Ureter (tissue), 1 donor: ENCODE measurements around the gene PGAM5. TPM values are rescaled to one million over a fixed set of nuclear protein-coding genes. Genes with fewer than 3 reads are reported as not detected.

Source experiments
- DNase-seq: peaks from one replicate; pipeline ENCODE4 v3.0.0-alpha.2; 2020; ENCODE audit warnings: low spot score
- total RNA-seq: library from RNA; stranded (reverse); gene quantifications from one replicate; pipeline ENCODE4 v1.2.4, GENCODE V29; 2023
- donor health status: DM: yes; HTN: yes; CAD: no.

Gene PGAM5
- total RNA-seq, 1 donor from 2014 or later, result 43.0 TPM

DNA sequence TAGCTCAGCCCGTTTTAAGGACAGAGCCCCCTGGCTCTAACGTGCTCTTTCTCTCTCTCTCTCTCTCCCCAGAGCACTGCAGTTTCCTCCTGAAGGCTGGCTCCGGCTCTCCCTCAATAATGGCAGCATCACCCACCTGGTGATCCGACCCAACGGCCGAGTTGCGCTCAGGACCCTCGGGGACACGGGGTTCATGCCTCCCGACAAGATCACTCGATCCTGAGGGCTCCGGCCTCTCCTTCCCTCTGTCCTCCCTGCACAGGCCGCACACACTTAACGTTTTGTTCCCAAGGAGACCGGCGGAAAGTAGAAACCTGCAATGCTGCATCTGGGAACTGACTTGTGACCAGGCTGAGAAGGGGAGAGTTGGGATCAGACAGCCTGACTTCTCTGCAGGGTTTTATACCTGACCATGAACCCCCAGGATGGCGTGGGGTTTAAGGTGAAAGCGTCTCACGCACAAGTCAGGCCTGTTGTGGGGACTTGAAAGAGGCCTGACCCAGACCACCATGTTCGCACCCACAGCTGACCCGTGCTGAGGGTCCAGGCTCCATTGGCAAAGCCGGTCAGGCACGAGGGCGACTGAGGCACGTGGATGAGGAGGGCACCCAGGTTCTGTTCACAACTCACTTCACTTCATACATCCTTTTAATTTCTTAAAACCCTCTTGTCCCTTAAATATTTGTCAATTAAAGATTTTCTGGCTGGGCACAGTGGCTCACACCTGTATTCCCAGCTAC is 10.1 kb downstream of the PGAM5 start:
- no peak for DNase-seq

DNA sequence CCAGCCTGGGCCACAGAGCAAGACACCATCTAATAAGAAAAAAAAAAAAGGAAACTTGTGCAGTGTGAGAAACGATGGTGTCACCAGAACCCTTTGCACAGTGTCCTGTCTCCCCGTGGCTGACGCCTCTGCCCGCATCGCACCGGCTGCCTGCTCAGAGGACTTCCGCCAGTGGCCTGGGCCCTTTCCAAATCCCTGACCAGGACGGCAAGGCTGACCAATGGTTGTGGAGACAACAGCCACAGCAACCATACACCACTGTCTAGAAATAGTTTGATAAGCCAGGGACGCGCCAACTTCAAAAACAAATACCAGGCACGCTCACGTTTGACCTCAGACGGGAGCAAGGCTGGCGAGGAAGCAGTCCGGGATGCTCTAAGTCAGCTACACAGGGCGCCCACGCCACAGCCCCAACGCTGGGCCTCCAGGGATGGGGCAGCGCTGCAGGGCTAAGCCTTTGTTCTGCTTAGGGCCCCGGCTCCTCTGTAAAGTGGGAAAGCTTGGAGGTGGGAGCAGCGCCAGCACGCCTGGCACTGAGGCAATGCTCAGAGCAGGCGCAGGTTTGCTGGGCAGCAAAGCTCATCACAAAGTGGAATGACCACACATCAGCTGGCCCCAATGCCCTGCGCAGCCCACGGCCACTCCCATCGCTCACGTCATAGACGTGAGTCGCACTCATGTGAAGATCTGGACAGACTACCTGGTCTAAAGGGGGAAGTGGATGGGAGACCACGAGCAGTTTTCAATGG is 12.5 kb downstream of the PGAM5 start:
- no peak for DNase-seq

DNA sequence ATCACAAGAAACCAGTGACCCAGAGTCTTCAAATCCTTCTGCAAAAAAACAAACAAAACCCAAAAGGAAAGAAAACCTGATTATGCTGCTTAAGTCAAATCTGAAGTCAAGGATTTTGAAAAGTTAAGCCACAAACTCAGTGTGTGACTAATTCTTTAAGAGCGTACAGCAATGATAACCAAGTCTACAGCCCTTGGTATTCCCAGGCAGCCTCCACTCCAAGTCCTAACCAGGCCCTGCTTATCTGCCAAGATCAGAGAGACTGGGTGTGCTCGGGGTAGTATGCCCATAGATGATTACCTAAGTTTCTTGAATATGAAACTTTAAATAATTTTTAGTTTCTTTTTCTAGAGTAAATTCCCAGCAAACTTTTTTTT is 13.1 kb downstream of the PGAM5 start:
- no peak for DNase-seq

DNA sequence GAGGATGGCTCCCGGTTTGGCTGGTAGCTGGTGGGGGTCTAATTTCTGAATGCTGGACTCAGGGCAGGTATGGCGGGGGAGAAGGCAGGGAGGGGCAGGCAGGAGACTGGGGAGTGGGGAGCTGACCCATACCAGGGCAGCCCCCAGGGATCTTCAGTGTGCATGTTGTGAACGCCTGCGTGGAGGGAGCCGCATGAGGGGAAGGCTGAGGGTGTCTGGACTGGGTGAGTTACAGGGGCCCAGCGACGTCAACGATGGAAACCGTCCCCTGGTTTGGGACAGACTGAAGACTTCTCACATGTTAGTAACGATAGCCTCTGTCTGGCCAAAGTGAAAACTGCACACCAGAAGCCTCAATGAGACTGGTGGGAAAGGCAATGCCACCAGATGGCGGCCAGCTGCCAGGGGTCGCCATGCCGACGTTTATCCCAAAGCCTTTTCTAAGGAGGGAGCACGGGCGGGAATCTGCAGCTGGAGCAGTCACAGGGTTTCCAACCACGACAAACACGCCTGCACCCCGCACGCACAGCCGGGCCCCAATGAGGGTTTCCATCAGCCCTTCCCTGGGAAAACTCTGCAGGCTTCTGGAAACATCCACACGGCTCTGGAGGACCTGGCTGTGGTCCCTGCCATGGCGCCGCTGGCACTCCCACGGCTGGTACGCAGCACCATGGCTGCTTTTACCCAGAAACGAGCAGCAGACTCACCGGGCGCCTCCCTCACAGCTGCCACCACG is 14.0 kb downstream of the PGAM5 start:
- DNase-seq, result no peak

DNA sequence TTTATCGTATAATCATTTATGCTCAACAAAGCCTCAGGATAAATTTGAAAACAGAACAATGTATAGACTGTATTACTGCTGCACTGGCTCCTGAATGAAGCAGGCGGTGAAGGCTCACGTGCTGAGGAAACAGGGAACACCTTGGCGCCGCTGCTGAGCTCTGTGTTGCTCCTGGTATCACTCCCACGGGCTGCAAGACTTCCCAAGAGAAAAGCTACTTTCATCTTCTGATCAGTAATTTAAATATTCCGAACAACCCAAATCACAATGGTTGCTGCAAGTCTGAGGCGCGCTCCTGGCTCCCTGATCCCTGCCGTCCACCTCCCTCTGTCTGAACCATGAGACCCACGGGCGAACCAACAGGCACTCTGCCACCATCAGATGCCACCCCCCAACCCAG is 15.7 kb downstream of the PGAM5 start:
- no peak for DNase-seq

DNA sequence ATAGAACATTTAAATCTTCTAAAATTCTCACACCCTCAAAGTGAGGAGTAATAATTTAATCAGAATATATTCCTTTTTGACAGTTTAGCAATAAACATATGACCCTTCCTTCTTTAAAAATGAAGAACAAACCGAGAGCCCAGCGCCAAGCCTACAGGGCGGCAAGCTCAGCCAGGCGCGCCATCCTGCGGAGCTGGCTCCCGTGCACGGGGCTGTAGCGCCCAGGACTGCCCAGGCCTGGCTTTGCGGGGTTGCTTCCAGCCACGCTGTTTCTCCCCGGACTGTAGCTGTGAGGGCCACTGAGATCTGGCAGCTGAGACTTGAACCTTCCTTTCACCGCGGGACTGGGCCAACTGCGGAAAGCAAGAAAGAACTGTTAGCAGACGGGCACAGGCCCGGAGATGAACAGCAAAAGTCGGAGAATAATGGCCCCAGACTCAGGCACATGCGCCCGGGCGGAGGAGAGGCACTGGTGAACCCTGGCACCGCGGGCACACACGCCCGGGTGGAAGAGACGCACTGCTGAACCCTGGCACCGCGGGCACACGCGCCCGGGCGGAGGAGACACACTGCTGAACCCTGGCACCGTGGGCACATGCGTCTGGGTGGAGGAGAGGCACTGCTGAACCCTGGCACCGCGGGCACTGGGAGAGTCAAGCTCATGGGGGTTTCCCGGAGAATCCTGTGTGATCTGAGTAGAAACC is 16.6 kb downstream of the PGAM5 start:
- DNase-seq, result no peak

DNA sequence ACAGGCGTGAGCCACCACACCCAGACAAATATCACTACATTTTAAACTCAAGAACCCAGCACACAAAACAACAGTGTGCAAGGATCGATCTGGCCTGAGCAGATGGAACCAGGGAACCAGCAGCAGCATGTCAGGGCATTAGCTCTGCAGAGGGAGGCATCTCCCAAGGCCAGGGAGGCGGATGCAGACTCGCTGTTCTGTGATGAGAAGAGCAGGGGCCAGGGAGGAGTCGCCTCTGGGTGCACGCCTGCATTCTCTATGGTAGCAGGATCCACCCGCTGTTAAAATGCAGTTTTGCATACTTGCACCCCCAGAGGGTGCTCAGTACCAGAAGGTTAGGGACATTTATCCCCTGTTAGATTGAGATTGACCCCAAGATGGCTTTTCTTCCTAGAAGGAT is 17.9 kb downstream of the PGAM5 start:
- no peak for DNase-seq

DNA sequence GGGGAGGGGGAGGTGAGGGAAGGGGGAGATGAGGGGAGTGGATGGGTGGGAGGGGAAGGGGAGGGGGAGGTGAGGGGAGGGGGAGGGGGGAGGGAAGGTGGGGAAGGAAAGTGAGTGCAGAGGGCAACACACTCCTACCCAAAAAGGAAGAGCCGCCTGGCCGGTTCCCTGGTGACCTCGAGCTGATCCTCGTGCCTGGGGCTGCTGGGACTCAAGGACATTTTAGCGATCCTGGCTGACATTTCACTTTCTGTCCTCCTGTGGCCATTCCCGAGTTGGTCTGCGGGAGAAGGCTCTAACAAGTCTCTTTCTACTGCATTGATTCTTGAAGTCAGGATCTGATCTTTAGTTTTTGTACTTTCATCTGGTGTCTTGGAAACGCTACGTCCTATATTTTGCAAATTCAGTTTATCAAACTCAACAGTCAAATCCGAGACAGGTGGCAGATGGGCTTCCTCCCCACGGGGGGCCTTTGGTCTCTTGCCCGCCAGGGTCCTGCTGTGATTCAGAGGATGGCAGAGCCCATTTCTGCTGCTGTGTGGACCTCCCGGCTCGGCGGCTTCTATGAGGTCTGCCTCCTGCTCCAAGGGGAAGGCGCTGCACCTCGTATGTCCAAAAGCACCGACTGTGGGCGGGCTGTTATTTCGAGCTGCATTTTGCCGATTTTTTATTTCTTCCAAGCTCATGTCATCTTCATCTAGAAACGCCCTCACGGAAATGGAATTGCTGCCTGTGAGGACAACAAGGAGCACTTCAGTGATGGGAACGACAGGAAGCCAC is 19.1 kb downstream of the PGAM5 start:
- no peak for DNase-seq

DNA sequence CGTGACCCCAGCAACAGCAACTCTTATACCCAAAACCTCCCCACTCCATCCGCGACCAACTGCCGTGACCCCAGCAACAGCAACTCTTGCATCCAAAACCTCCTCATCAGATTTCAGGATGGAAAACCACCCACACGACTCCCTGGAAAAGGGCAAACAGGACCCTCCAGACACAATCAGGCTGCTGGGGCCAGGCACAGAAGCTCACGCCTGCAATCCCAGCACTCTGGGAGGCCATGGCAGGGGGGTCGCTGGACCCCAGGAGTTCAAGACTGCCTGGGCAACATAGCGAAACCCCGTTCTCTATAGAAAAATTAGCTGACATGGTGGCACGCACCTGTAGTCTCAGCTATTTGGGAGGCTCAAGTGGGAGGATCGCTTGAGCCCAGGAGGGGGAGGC is 19.7 kb downstream of the PGAM5 start:
- DNase-seq, result no peak

DNA sequence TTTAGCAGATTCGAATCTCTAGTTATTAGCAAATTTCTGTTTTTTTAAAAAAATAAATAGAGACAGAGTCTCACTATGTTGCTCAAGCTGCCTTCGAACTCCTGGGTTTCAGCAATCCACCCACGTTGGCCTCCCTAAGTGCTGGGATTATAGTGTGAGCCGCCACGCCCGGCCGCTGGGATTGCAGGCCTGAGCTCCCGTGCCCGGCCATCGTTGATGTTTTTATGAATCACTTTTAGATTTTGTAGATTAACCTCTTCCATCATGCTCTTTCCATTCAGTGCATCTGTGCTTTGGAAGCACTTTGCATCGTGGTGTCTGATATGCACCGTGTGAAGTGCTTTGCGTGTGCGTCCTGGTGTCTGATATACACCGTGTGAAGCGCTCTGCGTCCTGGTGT is 20.9 kb downstream of the PGAM5 start:
- no peak for DNase-seq

DNA sequence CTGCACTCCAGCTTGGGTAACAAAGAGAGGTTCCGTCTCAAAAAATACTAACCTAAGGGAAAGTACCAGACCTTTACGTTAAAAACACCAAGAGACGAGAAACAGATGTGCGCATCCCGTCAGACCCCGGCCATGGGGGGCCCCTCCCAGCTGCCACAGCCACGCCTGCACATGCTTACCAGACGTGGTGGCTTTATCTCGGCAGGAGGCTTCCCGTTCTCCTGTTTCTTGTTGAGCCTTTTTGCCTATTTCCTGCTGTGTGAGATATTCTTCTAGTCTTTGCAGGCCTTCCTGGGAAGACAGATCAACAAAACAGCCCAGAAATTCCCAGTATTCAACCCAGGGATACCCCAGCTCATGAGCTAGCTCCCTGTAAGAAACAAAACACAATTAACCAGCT is 23.6 kb downstream of the PGAM5 start:
- DNase-seq, result no peak

DNA sequence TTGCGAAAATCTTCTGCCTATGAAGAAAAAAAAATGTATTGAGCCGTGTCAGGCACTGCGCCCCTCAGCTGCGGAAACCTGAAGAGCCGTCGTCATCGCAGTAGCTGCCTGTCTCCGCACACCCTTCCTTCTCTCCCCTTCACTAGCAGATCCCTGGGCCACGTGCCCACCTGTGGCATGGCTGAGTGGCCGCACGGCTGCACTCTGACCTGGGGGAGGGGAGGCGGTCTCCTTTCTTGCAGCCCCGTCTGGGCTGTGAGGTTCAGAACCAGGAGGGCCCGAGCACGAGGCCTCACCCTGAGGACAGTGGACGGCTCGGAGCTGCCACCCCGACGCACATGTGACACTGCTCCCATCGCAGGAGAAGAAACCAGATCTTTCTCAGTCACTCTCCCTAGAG is 24.9 kb downstream of the PGAM5 start:
- no peak for DNase-seq

DNA sequence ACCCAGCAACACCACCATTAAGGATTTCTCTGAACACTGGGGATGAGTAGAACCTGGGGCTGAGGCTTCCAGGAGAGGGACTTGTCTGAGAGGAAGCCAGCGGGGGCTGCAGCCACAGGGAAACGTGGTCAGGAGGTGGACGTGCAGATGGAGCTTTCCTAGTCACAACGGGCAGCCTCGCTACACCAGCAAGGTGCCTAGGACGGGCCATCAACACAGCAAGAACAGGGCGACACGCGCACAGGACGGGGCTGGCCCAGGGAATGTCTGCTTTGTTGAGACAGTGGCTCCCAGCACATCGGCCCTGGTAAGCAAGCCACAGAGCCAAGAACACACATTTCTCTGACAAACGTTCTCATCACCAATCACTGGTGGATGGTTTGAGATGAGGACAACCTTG is 25.7 kb downstream of the PGAM5 start:
- DNase-seq, result no peak

DNA sequence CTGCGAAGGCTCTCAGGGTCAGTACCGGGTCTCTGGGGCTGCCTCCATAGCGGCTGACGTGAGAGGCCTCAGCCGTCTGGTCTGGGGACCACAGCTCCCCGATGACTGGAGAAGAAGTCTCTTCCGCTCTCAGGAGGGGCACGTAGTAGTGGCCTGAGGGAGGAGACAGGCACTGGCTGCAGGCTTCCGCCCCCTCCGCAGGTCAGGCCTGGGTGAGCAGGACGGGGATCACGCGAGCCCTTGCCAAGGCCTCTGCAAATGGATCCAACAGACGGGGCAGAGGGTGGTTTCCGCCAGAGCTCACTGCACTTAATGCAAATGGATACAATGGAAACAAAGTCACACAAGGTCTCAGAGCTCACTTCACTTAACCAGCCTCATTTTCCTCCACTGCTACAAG is 26.3 kb downstream of the PGAM5 start:
- DNase-seq, result no peak

DNA sequence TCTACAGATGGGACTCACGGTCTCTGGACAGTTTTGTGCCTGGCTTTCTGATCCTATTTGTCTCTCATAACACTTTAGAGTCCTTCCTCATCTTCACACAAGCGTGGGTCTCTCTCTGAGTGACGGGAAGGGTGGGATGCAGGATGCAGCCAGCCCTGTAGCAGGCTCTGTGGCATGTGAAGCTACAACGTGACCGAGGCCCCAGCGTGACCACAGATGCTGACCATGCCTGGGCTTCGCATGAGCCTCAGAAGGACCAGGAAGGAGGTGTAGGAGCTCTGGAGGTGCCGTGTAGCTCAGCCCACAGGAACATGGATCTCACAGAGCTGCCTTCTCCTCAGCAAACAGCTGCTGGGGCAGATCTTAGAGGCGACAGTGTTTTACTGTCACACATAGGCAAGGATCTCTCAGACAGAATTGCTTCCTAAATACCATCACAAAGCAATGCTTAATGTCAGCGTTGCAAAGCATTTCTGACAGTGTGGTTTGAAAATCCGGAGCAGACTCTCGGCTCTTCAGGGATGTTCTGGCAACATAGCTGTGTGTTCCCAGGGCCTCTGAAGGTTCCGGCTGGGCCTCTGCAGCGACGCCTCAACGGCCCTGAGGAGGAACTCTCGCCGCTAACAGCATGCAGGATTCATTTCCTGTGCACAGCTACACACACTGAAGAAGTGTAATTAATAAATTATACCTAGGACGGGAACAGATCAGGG is 29.1 kb downstream of the PGAM5 start:
- DNase-seq, result no peak

DNA sequence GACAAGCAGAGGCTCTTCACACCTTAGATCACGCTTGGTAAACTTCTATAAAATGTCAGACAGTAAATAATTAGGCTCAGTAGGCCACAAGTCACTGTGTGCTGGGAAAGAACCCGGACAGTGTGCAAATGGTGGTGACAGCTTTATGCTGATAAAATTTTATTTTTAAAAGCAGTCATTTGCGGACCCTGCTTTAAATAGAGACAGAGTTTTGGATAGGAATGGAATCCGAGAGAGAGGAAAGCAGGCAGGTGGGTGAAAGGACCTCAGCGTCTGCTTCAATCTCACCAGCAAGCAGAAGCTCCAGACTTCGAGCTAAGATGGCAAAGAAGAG is 29.6 kb downstream of the PGAM5 start:
- DNase-seq, result no peak

DNA sequence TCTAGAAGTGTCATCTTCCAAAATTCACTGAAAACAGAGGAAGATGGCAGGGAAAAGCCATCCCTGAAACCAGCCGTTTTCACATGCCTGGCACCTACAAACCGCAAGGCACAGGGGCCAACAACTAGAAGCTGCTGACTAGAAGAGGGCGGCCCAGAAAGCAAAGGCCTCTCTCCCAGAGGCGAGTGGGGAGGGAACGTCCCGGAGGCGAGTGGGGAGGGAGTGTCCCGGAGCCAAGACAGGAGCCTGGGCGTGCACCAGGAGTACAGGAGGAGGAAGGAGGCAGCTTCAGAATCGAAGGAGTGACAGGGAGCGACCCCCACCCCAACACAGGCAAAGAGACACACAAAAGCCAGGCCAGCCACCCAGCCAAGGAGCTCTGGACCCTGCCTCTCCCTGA is 30.0 kb downstream of the PGAM5 start:
- DNase-seq, result no peak

DNA sequence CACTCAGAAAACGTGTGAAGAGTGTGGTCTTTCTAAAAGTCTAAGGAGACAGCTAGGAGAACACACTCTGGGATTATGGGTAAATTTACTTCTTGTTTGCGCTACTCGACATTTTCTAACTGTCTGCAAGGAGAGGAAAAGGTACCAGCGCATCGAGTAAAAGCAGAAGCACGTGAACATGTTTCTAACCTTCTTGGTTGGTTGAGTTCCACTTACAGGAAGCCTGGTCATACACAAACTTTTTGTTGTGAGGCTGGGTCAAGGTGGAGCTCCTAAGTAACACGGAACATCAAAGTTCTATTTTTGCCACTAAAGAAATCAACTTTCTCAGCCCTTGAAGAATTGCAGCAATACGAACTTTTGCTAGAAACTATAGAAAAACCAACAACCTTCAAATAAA is 31.0 kb downstream of the PGAM5 start:
- DNase-seq, result no peak

DNA sequence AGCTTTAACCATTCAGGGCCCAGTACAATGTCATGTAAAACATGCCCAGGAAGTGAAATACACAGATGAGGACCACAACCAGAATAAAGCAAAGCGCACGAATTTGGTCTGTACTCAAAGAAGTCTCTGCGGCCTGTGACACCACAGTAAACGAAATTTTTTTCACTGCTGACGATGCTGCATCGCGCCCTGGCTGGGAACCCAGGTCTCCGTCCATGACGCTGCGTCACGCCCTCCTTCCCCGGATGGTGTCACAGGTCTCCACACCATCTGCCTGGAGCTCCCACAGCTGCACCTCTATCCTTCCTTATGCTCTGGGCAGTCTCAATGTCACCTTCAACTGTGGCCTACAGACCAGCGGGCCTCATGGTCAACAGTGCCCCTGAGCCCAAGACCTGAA is 33.2 kb downstream of the PGAM5 start:
- DNase-seq, result no peak

DNA sequence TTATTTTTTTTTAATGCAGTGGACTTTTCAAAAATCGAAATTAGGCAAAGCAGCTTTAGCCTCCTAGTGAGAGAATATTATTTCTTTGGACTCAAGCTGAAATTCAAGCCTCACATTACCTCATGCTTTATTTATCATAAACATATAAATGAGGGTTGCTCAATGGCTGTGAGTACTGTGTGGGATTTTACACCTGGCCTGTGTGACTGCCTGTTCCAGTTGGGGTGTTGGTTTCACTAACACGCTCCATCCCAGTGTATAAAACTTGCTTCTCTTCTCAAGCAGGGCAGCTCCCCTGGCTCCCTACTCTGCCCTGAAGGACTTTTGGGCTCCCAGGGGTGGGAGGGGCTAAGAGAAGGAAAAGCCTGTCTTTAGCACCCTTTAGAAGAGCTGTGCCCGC is 36.0 kb downstream of the PGAM5 start:
- no peak for DNase-seq

DNA sequence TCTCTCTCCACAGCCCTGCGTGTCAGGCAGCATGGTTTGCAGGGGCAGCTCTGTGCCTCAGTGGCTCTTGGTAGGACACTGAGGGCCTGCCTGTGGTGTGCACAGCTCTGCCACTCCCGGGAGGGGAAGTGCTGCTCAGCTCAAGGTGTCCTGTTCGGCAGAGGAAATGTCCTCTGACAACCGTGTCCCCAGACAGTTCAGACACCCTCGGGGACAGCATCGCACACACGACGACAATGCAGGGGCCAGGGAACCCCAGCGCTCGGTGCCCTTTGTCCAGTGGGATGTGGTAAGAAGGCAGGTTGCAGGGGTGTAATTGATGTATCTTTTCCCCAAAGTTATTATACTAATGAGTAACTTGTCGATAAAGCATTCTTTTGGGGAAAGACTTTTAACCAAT is 36.8 kb downstream of the PGAM5 start:
- no peak for DNase-seq
